ENCODE measurements around the gene CPED1.

DNA sequence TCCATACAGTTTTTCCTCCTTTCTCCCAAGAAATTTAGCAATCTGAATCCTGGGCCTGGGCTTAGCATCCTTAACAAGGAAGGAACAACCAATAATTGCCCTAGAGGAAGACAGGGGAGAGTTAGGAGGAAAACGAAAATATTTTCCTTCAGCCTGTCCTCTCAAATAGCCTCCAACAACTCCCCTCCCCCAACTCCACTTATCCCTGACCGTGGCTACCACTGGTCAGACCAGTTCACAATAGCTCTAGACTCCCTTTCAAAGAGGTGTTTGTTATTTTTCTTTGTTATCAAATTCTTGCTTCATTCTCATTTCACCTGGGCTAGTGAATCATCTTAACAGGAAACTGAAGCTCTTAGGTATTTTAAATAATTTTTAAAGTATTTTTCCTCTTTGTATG is 114.1 kb downstream of the CPED1 start:
- TF ChIP-seq, protein P1, sequence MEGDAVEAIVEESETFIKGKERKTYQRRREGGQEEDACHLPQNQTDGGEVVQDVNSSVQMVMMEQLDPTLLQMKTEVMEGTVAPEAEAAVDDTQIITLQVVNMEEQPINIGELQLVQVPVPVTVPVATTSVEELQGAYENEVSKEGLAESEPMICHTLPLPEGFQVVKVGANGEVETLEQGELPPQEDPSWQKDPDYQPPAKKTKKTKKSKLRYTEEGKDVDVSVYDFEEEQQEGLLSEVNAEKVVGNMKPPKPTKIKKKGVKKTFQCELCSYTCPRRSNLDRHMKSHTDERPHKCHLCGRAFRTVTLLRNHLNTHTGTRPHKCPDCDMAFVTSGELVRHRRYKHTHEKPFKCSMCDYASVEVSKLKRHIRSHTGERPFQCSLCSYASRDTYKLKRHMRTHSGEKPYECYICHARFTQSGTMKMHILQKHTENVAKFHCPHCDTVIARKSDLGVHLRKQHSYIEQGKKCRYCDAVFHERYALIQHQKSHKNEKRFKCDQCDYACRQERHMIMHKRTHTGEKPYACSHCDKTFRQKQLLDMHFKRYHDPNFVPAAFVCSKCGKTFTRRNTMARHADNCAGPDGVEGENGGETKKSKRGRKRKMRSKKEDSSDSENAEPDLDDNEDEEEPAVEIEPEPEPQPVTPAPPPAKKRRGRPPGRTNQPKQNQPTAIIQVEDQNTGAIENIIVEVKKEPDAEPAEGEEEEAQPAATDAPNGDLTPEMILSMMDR (IDR thresholded peaks at IDR 0.05; ENCODE audit: low read length): no peak
- TF ChIP-seq EZH2 (IDR thresholded peaks at IDR 0.05; ENCODE audit: borderline replicate concordance, low read length): no peak

All from OCI-LY1 (cell line).